HG02610 (cell line): ENCODE measurements around the gene SLC22A9.
A peak's percentile ranks its signal among the peaks of the same experiment; 100 is the strongest.
"Not testable (repeated sequence)": the region's sequence is repeated elsewhere in the genome, so short reads cannot be mapped to it uniquely, and the experiment has no call there.

Experiments
- ATAC-seq: cut with Tn5 transposase; IDR thresholded peaks from one replicate; pipeline ENCODE4 v1.9.1; 2021; ENCODE audit warnings: mild to moderate bottlenecking, moderate library complexity; ENCODE audit not compliant: unreplicated experiment

Gene SLC22A9

DNA sequence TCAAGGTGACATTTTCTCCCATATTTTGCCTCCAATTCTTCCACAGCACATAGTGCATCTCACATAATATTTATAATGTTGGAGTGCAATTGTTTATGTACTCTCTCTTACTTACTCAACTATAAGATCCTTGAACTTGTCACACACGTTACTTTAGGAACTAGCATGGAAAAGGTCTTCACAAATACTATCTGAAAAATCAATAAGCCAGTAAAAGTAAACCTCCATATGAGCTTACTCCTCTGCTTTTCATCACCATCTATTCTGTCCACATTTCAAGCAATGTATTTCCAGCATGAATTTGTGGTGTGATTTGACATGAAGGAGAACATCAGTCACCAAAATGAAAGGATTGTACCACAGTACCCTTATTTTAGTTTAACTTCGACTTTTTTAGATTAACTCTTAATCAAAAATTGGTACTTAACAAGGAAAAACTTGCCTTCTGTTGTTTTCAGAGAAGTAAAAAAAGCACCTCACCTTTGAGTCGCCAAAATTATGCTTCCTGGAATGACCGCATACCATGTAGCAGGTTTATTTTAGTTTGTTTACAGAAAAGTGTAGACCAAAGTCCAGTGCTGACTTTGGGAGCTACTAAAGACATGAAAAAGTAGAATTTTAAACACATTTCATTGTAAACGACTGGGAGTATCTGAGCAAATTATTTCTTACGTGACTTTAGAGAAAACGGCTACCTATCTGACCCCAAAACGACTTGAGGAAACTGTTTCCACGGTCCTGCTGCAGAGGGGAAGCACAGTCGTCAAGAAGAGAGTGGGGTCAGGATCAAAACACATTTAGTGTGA, at the start of gene SLC22A9:
Gene SLC22A9 (plus strand): TSS at position 621 of the 806 bp plus-strand sequence. CDS start 272 bp downstream, outside the sequence.
- ATAC-seq = no peak

DNA sequence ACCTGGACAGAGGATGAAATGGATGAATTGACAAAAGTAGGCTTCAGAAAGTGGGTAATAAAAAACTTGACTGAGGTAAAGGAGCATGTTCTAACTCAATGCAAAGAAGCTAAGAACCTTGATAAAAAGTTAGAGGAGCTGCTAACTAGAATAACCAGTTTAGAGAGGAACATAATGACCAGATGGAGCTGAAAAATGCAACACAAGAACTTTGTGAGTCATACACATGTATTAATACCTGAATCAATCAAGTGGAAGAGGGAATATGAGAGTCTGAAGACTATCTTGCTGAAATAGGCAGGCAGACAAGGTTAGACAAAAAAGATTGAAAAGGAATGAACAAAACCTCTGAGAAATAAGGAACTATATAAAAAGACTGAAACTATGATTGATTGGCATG, 47.9 kb upstream of the SLC22A9 start:
- ATAC-seq = no peak

DNA sequence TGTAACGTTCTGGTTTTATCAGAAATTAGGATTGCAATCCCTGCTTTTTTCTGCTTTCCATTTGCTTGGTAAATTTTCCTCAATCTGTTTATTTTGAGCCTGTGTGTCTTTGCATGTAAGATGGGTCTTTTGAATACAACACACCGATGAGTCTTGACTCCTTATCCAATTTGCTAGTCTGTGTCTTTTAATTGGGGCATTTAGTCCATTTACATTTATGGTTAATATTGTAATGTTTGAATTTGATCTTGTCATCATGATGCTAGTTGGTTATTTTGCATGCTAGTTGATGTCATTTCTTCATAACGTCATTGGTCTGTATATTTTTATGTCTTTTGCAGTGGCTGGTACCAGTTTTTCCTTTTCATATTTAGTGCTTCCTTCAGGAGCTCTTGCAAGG, 34.5 kb upstream of the SLC22A9 start:
- not testable (repeated sequence) for ATAC-seq

DNA sequence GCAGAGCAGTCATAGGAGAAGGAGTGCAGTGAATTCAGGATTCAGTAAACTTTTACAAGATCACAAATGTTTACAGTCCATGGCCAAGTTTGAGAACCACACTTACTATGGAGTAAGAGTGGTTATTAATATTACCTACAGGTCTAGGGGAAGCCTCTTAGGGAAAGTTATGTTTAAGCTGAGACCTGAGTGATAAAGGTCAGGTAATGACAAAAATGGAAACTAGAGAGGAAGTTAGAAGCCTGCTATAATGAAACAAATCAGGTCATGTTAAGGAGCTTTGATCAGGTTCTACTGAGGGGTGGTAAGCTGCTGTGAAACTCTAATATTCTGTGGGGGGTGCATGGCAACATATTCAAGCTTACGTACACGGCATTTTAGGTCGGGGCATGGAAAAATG, 32.5 kb upstream of the SLC22A9 start:
- ATAC-seq = no peak

DNA sequence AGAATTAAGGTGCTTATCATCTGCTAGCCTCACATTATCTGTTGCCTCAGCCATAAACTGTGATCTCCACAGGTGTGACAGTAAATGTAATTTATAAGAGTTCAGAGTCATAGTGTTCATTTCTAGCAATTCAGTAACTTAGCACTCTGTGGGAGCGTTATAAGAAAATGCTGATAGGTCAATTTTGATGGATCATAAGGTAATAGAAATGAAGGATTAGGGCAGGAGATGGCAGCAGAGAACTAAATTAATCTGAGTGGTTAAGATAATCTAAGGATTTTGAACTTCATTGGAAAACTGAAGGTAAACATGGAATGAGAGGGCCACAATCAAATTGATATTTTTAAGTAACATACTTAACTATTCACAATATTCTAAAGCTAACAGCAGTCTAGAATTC, 26.5 kb upstream of the SLC22A9 start:
- ATAC-seq = no peak

- ATAC-seq = no peak
These were observed 17.4 kb upstream of the SLC22A9 start for GRCh38 chr11:63352144-63352543.

DNA sequence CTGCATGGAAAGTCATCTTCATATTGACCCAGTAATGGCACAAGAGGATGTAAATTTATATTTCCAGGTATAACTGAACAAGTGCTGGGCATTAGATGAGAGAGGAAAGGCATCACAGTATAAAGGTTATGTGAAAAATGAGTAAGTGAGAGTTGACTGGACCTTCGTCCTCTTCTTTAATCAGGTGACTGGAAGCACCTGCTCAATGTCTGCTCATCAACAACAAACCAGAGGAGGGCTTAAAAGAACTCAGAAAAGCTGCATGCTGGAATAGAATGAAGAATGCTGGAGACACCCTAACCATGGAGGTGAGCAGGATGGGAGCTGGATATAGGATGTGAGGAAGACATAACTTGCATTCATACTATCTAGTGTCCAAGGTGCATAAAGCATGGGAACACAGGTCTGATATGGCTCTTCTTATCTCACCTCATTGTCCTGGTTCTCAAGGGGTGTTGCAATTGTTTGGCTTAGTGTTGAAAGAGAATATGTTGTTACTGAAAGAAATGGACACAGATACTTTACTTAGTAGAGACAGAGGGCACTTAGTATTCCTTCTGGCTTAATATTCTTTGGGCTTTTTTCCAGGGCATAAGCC, 7.3 kb upstream of the SLC22A9 start:
- no peak for ATAC-seq

DNA sequence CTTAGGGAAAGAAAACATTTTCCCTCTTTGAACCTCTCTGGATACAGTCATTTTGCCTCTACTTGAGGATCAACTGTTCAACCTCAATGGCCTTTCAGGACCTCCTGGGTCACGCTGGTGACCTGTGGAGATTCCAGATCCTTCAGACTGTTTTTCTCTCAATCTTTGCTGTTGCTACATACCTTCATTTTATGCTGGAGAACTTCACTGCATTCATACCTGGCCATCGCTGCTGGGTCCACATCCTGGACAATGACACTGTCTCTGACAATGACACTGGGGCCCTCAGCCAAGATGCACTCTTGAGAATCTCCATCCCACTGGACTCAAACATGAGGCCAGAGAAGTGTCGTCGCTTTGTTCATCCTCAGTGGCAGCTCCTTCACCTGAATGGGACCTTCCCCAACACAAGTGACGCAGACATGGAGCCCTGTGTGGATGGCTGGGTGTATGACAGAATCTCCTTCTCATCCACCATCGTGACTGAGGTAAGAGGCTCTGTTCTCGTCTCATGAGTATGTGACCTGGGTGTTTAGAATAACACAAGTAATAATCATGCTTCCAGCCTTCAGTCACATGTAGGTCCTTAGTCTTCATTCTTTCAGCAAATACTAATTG, 495 bp downstream of the SLC22A9 start:
- no peak for ATAC-seq

- no peak for ATAC-seq
These were observed 1.8 kb downstream of the SLC22A9 start for GRCh38 chr11:63371396-63371795.

DNA sequence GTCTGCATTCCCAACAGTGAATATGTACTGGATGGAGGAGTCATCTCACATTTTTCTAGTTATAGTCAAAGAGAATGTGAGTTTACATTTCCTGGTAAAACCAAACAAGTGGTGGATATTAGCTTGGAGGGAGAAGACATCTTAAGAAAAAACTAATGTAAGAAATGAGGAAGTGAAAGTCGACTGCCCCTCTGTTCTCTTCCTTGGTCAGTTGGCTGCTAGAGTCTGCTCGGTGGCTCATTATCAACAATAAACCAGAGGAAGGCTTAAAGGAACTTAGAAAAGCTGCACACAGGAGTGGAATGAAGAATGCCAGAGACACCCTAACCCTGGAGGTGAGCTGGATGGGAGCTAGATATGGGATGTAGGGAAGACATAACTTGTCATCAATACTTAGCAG, 5.8 kb downstream of the SLC22A9 start:
- ATAC-seq = no peak

DNA sequence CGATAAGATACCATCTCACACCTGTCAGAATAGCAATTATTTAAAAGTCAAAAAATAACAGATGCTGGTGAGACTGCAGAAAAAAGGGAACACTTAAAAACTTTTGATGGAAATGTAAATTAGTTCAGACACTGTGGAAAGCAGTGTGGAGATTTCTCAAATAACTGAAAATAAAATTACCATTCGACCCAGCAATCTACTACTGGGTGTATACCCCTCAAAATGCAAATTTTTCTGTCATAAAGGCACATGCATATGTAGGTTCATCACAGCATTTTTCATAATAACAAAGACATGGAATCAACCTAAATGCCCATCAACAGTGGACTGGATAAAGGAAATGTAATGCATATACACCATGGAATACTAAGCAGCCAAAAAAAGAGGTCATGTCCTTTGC, 10.5 kb downstream of the SLC22A9 start:
- no peak for ATAC-seq

GRCh38 chr11:63395697-63396096, 26.1 kb downstream of the SLC22A9 start:
- ATAC-seq = no peak

DNA sequence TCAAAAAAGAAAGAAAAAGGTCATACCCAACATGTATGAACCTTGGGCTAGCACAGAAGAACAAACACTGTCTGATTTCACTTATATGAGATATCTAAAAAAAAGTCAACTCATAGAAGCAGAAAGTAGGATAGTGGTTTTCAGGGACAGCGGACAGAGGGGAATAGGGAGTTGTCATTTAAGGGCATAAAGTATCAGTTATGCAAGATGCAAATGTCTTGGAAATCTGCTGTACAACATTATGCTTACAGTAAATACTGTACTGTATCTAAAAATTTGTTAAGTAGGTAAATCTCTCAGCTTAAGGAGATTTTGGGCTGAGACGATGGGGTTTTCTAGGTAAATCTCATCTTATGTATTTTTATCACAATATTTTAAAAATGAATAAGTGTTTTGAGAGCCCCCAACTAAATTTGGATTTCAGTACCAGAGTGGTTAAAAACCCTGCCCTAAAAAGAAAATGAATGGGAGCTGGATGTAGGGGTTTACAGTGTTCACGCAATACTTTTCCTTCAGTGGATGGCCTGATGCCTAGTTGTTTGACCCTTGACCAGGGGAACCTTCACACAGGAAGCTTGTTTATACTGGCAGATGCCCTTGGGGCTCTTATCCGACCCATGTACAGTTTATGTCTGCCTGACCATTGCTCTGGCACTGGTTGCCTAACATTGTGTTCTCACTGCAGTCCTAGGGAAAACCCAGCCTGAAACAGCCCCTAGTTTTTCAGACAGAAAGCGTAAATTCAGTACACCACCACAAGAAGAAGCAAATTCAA, 34.8 kb downstream of the SLC22A9 start:
- ATAC-seq = no peak

GRCh38 chr11:63405114-63405513, 35.5 kb downstream of the SLC22A9 start:
- no peak for ATAC-seq

- no peak for ATAC-seq
These were observed 36.9 kb downstream of the SLC22A9 start for GRCh38 chr11:63406458-63406857.

DNA sequence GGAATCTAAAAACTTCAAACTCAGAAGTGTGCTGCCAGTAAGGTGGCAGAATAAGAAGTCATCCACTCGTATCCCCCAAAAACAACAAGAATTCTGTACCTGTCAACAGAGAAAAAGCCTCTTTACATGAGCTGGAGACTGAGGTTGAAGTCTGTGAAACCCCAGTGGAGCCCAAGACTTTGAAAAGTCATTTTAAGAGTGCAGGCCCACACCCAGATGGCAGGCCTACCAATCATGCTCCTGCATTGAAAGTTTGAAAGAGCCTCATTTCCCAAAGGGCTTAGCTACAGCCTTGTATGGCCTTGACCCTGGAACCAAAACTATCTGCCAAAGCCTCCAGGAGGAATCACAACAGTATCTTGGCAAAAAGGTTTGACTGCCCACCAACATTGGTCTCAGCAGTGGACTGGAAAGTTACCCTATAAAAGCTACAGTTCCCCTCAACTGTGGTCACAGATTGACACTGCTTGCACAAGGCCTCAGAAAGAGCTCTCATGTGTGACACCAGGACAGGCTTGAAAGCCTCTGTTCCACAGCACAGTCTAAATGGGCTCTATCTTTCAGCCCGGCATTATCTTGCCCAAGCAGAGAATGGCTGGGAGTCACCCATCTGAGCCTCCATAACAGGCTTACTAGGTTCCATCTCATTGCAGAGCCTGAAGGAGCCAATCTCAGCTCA, 47.7 kb downstream of the SLC22A9 start:
- peak; percentile 76 for ATAC-seq

DNA sequence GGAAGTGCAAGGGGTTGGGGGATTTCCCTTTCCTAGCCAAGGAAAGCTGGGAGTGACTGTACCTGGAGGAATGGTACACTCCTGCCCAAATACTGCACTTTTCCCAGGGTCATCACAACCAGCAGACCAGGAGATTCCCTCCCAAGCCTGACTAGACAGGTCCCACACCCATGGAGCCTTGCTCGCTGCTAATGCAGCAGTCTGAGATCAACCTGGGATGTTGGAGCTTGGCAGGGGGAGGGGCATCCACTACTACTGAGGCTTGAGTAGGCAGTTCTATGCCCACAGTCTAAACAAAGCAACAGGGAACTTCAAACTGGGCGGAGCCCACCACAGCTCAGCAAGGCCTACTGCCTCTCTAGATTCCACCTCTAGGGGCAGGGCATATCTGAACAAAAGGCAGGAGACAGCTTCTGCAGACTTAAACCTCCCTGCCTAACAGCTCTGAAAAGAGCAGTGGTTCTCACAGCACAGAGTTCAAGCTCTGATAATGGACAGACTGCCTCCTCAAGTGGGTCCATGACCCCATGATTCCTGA, 58.5 kb downstream of the SLC22A9 start:
- no peak for ATAC-seq

- ATAC-seq = not testable (repeated sequence)
These were observed 61.1 kb downstream of the SLC22A9 start for GRCh38 chr11:63430731-63431130.

DNA sequence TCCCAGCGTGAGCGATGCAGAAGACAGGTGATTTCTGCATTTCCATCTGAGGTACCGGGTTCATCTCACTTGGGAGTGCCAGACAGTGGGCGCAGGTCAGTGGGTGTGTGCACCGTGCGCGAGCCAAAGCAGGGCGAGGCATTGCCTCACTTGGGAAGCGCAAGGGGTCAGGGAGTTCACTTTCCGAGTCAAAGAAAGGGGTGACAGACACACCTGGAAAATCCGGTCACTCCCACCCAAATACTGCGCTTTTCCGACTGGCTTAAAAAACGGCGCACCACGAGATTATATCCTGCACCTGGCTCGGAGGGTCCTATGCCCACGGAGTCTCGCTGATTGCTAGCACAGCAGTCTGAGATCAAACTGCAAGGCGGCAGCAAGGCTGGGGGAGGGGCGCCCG, 65.8 kb downstream of the SLC22A9 start:
- ATAC-seq = not testable (repeated sequence)

DNA sequence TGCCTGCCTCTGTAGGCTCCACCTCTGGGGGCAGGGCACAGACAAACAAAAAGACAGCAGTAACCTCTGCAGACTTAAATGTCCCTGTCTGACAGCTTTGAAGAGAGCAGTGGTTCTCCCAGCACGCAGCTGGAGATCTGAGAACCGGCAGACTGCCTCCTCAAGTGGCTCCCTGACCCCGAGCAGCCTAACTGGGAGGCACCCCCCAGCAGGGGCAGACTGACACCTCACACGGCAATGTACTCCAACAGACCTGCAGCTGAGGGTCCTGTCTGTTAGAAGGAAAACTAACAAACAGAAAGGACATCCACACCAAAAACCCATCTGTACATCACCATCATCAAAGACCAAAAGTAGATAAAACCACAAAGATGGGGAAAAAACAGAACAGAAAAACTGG, 66.2 kb downstream of the SLC22A9 start:
- not testable (repeated sequence) for ATAC-seq
